ENCODE measurements around the gene AMOT.

The AMOT gene

DNA sequence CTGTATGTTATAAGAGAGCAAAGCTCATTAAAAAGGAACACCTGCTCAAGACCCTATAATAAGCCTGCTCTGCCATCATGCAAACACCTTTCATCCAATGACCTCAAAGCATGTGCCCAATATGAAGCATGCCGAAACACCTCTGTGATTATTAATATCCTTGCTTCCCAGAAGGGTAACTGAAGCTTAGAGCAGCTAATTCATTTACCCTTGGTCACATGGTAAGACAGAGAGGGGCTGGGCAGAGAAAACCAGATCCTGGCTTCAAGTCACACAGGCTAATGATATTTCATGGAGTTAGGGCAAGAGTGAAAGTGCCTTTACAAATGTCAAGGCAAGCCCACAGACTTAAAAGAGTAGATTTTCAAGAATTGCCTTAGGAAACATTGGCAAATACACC lies 5.6 kb downstream of the AMOT start:
- no peak for DNase-seq

DNA sequence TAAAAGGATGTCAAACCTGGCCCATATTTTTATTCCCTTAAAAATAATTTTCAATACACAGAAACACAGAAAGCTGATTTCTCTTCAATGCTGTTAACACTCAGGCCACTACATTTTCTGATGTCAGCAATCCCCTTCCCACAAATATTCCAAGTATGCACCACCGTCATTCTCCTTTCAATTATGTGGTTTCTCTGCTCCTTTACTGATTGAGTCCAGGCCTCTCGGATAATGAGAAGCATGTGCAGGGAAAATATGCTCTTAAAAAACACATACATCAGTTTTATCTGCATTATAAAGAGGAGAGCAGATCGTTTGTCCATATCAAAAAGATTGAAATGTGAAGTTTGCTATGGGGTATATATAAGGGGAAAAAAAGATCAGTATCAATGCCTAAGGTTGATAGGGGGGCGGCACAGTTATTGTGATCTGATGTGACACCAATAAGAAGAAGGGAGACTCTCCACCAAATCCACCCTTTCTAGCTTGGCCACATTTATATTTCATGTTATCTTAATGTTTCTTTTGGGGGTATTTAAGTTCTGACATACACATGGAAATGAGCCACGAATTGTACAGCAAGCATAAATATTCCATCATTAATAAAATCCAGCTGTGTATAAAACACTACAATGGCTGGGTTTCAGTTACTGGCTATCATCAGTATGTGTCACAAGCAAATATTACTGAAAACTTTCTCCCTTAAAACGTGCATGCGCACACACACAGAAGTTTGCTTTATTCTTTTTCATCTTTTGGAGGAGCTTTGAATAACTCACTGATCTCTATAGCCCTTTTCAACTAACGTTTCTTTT lies 6.4 kb downstream of the AMOT start:
- no peak for DNase-seq

DNA sequence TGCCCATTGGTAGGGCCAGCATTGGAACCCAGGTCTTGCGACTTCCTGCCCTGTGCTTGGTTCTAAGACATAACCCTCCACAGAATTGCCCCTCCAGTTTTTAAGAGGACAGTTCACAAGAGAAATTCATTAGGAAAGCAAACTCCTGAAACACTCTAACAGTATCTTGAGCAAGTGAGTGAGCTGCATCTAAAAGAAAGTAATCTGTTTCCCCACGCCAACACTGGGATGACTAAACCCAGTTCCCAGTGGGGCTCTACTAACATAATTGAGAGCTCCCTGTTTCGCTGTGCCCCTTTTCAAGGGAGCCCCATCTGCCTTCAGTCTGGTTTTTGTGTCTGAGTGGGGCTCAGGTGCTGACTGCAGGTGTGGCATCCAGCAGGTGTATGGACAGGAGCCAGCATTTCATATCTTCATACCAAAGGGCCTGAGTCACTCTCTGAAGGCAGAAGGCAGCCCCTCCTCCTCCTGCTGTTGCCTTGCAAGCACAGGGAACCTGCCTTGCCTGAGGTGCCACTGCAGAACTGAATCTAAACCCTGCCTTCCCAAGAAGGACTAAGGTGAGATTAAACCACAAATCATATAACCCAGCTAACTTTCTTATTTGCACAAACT lies 8.0 kb downstream of the AMOT start:
- DNase-seq = no peak

DNA sequence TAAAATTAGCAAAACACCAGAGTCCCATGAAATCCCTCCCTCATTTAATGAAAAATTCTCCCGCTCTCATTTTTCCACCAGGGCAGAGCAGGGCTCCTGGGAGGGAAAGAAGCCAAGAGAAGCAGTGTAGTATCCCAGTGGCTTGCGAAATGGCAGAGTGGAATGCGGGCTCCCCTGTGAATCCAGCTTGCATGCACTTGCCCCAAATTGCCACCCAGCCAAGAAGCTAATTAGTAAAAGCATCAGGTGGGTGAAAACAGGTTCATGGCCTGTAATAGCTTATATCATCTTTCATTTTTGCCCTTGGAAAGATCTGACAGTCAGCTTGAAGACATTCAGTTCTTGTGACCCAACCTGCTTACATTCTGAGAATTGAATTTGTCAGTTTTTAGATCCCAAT lies 10.1 kb downstream of the AMOT start:
- no peak for DNase-seq

DNA sequence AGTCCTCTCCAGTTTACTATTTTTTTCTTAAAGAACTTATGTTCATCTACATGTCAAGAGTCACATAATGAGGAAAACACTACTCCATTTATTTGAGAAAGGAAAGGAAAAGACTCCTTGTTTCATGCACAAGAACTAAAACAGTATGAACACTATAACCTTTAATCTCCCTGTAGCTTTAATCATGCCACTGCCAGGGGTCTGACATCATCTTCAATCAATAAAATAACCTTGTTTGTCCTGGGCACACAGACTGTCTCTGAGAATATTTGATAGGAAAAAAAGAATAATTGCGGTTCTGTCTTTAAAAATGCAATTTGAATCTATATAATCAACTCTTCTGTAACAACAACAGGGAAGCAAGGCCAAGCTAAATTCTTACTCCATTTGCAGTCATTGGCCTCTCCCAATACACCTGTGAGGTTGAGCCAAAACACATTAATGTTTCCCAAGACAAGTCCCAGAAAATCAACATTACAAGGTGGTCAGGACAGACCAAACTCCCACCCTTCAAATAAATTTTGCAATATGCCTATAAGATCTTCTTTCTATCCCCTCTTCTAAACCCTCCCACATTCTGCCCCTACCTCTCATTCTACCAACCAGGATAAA lies 13.2 kb downstream of the AMOT start:
- no peak for DNase-seq

DNA sequence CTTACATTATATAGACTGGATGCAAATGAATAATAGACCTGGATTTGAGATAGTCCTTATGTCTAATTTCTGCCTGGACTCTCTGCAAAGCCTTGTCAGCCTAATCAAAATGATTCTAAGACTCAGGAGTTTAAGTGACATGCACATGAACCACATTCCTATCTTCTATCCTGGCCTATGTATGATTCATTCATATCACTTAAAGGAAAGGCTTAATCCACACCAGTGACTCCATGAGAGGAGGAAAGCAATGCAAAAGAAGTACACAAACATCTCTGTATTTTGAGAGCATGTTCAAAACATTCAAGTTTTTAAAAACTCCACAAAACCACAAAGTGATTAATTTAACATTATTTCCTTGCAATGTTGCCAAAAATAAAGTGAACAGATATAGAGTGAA lies 14.6 kb downstream of the AMOT start:
- no peak for DNase-seq

DNA sequence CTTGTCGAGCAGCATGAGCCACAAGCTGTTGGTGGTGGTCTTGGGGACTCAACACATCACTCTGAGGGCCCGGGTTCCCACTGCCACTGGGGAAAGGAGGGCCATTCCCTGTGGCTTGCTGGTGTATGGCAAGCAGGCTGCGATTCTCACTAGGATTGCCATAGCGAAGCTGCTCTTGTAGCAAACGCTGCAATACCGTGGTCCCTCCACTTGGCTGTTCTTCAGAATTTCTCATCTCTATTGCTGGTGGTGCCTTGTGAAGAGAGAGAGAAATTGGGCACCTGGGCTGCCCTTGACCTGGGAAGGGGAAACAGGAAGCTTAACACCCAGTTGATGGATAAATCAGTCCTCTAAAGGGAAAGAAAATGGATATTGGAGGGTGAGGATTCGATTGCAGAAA lies 17.7 kb downstream of the AMOT start:
- no peak for DNase-seq

DNA sequence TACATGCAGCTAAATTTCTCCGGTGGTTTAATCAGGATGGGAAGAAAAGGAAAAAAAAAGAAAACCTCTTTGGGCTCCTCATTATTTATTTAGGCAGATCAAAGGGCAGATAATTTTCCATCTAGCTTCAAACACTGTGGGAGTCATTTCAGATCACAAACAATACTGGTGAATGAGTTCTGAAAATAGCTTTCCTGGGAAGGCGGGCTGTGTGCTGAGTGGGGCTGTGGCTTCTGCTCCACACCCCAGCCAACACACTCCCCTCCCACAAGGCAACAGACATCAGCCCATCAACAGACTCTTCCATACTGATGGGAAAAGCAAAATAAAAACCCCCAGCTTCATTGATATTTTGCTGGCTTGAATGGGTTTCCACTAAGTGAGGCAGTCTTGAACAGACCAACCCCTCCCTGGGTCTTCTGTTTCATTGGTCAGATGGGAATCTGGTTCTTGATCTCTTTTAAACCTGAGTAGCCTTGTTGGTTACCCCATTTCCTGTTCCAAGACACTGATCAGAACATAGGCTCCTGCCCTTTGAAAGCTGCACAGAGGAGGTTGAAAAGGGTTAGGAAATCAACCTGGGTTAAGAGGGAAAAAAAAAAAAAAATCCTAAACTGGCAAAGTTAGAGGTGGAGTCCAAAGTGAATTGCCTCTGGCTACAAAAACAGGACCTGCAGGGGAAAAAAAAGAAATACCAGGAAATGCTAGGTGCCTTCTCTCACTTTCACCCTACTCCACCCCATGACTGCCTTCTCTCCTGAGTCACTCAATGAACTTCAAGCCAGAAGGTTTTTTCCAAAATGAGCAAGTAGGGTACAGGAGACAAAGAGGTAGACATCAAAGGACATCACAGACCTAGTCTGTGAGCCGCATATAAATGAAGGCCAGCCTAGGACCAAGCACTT lies 20.0 kb downstream of the AMOT start:
- no peak for DNase-seq

DNA sequence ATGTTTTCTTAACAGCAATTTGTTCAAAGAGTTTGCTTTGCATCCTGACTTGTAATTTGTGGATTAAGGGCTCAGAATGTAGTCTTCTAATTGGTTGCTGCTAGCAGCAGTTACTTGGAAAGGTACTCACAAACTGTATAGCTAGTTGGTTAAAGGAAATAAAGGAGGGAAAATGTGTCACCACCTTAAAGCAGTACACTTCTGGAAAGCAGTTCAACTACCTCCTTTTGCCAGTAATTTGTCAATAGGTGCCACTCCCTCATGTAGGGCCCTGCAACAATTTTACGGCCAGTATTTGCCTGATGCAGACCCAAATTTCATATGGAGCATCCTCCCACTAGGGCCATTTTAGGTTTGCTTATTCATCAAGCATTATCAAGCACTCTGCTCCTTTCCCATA lies 20.8 kb downstream of the AMOT start:
- no peak for DNase-seq

DNA sequence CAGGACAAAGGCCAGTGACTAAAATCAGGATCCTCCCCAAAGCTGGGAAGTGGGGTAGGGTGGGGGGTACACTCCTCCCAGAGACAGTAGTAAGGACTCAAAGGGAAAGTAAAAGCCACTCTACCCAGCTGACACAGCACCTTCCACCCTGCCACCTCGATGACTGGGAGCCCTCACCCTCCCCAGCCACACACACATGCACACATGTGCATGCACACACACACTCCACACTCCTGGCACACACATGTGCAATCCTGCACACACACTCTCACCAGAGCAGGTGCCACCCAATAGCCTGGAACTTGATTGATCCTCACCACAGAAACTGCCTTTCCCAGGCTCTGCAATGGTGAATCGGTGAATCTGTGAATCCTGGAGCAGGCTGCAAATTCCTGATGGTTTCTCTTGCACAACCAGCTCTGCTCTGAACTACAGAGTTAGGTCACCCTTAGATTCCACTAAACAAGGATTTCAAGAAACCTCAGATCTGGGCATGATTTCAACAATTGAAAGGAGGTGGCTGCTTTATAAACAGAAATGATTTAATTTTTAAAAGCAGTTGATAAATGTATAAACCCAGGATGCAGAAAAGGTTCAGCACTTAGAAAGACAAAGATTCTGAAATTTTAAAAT lies 21.5 kb downstream of the AMOT start:
- DNase-seq = no peak

DNA sequence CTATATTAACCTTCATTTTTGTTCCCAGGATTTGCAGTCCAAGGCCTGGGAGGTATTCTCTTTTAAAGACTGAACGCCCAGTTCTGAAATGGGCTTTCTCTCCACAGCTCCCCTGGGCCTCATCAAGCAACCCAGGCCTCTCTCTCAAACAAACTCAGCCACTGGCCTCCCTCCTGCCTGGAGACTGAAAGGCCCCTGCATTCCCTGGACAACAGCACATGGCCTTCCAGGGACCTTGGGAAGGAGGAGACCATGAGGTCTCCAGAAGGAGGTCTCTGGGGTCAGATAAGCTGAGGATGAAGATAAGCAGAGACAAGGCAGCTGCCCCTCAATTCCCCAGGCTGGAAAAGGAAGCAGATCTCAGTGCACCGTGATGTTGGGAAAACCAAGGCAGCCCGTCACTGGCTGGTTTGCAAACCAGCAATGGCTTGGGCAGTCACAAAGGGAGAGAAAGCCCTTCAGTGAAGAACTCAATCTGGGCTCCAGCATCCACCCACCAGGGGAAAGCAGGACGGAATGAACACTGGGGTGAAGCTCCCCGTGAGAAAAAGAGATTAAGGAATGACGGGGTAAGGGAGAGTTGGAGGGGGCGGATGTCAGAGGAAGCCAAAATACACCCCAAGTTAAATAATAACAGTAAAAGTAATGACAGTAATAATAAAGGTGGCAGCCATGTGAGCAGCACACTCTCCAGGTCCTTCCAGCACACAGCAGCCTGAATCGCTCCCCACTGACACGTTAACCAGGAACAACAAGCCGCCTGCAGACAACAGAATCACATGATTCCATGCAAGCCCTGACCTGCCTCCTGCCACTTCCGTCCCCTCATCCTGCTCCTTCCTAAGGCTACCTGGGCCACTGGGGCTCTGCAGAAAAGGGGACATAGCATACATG lies 22.3 kb downstream of the AMOT start:
- no peak for DNase-seq

DNA sequence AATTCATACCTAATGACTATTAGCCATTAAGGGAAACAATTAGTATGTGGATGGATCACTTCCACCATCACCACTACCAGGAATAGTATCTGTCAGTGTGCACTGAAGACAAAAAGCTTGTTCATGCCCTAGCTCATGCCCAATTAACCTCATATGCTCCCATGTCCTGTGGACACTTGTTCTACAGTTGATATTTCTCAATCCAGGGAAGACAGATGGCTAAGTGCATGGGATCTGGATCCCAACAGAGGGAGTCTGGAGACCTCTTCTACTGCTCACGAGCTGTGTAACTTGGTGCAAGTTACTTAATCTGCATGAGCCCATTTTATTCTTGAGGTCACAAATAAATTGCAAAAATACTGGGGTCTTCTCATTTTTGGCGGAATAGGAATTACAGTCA lies 23.7 kb downstream of the AMOT start:
- no peak for DNase-seq

DNA sequence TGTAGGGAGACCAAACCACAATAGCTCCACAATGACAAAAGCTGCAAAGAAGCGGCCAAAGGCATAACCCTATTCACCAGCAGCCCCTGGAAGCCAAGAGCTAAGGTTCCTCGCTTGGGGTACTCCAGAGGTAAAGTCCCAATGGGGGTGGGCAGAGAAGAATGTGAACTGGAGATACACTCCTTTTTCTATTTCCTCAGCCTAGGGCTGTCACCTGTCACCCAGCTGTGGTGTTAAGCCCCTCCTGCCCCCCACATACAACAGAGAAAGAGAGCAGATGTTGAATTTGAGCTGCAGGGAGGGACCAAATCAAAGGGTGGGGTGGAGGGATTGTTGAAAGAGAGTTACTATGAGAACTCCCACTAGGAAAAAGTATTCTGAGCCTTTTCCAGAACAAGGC lies 26.1 kb downstream of the AMOT start:
- DNase-seq = no peak

DNA sequence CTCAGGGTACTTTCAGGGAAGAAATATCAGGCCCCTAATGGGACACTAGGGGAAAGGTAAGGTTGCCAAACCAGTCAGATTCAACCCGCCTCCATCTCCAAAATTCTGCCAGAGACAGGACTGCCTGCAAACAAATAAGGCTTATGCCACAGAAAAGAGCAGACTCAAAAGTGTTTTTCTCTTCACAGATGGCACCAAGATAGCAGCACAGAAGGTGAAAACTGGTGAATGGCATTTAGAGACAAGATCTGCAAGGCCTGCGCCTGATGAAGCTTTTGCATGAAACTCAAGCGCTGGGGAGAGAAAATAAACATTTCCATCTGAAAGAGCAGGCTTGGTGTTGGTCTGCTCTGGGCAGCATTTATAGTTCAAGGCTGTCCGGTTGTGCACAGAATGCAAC lies 27.9 kb downstream of the AMOT start:
- no peak for DNase-seq

DNA sequence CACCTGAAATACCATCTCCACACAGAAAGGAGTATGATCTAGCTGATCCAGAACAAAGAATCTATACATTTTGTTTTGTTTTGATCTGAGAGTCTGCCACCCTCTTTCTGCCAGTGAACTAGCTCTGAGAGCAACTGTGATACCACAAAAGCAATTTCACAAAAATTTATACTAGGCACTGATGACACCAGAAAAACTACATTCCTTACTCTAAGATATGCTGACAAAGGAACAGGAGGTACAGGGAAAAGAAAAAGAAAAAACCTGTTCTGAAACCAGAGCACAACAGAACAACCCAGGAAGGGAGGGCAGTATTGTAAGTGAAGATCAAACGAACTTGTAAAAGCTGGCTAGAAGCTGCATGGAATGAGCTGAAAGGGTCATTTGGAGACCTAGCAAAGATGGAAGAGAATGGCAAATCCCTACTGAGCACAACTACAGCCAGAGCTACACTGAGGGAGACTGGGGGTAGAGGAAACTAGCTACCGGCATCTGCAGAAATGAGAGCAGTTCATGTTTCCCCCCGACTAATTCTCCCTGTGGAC lies 31.9 kb downstream of the AMOT start:
- DNase-seq = no peak

DNA sequence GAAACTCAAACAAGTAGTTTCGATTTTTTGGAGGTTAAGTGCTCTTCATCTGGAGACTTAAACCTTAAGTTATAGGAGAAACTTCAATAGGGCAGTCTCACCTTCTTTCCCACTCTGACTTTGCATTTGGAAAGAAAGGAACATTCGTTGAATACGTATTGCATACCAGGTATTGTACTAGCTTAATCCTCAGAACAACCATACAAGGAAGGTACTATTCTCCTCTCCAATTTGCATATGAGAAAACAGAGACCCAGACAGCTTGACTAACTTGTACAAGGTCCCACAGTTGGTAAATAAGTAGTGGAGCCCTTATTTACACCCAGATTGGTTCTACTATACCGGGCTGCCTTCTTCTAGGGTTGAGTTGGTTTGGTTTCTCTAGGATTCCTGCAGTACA lies 32.6 kb downstream of the AMOT start:
- no peak for DNase-seq

DNA sequence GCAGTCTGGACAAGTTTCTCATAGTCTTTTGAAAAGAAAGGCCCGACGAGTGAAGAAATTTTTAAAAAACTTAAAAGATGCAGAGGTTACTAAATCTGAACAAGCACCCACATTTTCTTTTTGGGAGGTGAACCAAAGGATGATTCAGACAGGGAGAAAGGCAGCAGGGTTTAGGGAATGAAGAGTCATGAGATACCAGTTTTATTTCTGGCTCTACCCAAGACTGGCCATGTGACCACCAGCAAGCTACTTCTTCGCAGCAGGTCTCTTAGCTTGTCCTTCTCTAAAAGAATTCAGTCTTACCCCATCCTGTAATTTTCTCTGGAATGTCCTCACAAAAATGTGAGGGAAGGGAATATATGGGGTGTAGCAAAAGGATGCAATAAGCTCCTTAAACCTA lies 37.6 kb downstream of the AMOT start:
- DNase-seq = no peak

DNA sequence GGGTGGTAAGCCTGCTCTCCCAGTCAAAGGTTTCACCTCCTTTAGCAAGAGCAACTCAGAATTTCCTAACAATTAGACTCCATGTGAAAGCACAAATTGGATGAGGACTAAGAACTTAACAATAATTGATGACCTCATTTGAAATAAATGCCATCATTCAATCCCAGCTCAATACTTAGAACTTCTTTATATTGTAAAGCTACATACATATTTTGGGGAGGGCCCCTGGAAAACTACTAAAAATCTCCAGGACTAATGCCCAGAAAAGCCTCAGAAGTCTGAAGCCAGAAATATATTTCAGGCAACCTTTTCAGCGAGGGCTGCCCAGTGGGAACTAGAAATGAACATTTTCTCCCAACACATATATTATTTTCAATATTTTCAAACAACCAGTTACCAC lies 38.1 kb downstream of the AMOT start:
- no peak for DNase-seq

DNA sequence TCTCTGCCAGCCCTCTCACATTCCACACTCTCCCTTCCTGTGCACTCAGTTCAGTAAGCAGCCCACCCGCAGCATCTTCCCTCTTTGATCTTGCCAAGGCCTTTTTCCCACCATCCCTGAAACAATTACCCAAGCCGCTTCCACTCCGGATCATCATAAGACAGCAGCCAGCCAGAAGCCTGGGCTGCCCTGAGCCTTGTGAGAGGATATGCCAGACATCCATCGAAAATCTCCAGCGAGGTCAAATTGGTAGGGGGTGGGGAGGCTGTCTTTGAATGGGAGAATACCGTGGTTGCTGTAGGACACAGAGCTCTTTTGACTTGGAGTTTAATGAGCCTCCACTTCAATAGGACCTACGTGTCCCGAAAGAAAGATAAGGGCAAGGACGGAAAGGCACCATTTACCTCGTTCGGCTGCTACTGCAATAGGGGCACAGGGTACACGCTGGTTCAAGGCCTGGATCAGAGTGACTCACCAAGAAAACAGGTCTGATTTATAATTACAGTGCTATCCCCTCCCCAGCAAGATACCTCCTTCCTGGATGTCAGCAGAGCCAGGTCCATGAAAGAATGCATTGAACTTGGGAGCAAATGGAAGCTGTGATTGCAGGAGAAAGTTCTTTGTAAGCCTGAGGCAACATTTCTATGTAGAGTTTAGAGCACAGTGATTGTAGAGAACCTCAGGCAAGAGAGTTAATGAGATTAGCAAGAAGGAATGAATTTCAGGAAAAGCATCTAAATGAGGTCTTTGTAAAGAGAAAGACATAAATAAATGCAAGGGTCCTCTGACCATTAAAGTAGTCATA lies 39.5 kb downstream of the AMOT start:
- no peak for DNase-seq

DNA sequence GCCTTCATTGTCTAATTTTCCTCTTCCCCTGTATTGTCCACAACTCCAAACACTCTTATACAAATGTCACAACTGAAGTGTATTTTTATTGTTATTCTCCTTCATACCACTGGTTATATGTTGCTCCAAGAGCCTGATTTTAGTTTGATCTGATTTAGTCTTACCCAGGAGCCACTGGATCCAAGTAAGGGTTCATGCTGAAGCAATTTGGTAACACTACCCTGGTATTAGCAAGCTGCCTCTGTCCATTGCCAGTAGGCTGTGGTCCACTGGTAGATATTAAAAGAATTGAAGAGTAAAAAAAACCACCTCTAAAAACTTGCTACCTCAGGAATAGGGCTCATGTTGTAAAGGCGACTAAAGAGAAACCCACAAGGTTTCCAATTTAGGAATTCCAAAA lies 41.2 kb downstream of the AMOT start:
- DNase-seq = no peak

DNA sequence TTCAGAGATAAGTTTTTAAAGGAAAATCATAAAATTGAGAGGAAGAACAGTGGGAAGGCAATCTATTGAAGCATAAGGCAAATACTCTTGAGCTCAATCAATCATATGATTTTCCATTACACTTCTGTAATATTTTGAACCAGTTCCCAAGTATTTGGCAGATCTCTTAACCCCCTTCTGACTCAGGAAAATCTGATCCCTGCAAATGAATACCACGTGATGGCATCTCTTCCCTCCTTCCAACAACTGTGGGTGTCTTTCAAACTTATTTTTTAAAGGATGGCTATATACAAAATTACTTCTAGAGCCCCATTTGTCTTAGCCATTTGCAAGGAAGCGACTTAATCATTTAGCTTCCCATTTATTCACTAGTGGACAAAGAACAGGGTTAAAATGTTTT lies 41.9 kb downstream of the AMOT start:
- no peak for DNase-seq
